Nephron (organoid): ENCODE results near the gene ATP2A2.

Experiments used
- H3K27ac Mint-ChIP-seq, 3 experiments: 2 replicates each; pipeline ENCODE4 v1.8.0; 2020; ENCODE audit warnings: mixed read lengths in 3 of 3, mild to moderate bottlenecking in 2 of 3, moderate library complexity in 1 of 3
- H3K27me3 Mint-ChIP-seq: 2 replicates; pipeline ENCODE4 v1.8.0; 2021; ENCODE audit warnings: low read depth, mild to moderate bottlenecking, moderate library complexity, mixed read lengths
- H3K36me3 Mint-ChIP-seq: 2 replicates; pipeline ENCODE4 v1.8.0; 2020; ENCODE audit warnings: low read depth, mixed read lengths
- H3K4me1 Mint-ChIP-seq: 2 replicates; pipeline ENCODE4 v1.8.0; 2020; ENCODE audit warnings: mixed read lengths
- H3K4me3 Mint-ChIP-seq, 3 experiments: 2 replicates each; pipeline ENCODE4 v1.8.0; 2020; ENCODE audit warnings: mild to moderate bottlenecking in 3 of 3, mixed read lengths in 3 of 3, moderate library complexity in 2 of 3
- H3K9me3 Mint-ChIP-seq: 2 replicates; pipeline ENCODE4 v1.8.0; 2020; ENCODE audit warnings: mixed read lengths
- TF ChIP-seq, protein P1 (sequence below), 3 experiments: fragments of 200-600 bp; sonication (generic); IDR thresholded peaks; one replicate each; pipeline ENCODE4 v1.5.0; 2021; ENCODE audit warnings: antibody characterized with exemption in 3 of 3; ENCODE audit not compliant: unreplicated experiment in 3 of 3

The ATP2A2 gene

DNA sequence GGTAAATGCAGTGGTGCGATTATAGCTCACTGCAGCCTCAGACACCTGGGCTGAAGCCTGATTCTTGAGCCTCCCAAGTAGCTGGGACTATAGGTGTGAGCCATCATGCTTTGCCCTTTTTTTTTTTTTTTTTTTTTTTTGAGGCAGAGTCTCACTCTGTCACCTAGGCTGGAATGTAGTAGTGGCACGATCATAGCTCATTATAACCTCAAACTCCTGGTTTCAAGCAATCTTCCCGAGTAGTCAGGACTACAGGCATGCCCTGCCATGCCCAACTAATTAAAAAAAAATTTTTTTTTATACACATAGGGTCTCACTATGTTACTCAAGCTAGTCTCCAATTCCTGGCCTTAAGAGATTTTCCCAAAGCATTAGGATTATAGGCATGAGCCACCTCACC lies 6.9 kb downstream of the ATP2A2 start:
- Mint-ChIP-seq H3K9me3 (no peaks in the 10 kb centered on the region), H3K27ac (no peak overlapping the region), H3K4me1 (peaks cover 50% of the 10 kb centered on the region), H3K27me3 (no peaks in the 10 kb centered on the region), H3K36me3 (peaks cover 84% of the 10 kb centered on the region), H3K4me3 (no peak overlapping the region)
- TF ChIP-seq, protein P1, sequence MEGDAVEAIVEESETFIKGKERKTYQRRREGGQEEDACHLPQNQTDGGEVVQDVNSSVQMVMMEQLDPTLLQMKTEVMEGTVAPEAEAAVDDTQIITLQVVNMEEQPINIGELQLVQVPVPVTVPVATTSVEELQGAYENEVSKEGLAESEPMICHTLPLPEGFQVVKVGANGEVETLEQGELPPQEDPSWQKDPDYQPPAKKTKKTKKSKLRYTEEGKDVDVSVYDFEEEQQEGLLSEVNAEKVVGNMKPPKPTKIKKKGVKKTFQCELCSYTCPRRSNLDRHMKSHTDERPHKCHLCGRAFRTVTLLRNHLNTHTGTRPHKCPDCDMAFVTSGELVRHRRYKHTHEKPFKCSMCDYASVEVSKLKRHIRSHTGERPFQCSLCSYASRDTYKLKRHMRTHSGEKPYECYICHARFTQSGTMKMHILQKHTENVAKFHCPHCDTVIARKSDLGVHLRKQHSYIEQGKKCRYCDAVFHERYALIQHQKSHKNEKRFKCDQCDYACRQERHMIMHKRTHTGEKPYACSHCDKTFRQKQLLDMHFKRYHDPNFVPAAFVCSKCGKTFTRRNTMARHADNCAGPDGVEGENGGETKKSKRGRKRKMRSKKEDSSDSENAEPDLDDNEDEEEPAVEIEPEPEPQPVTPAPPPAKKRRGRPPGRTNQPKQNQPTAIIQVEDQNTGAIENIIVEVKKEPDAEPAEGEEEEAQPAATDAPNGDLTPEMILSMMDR (IDR thresholded peaks at IDR 0.05; ENCODE audit: unreplicated experiment in 3 of 3), result no peak

DNA sequence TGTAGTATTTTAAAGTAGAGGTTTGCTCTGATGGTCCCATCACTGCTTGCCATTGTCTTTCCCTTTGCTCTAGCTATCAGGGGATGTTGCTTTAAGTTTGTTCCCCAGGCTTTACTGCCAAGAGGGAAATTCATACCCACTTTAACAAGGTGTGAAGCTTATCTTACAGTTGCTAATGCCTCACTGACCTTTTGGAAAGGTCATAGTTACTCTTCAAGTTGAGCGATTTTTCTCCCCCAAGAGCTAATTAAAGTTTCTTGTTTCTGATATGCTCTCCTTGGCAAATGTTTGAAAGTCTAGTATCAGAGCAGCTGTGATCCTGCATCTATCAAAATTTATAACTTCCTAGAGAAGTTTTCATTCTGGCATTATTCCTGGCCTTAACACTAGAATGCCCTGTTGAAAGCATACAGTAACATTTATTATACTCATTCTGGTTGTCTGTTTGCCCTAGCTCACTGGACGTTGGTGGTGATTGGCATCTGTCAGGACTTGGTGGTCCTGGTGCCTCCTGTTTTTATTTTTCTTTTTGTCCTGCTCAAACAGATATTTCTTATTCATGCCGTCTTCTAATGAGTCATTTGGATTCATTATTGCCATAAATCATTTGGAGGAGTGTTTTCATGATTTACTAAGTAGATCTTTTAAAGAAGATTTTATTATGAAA lies 8.1 kb downstream of the ATP2A2 start:
- H3K4me1 Mint-ChIP-seq, result peaks cover 39% of the 10 kb centered on the region
- peak overlapping the region in 1 of 3 experiments; percentile 6 for H3K4me3 Mint-ChIP-seq
- peaks cover 83% of the 10 kb centered on the region for H3K36me3 Mint-ChIP-seq
- H3K27ac Mint-ChIP-seq, result peak overlapping the region; percentile 2 to 52 (median 38)
- H3K9me3 Mint-ChIP-seq, result no peaks in the 10 kb centered on the region
- TF ChIP-seq, protein P1 (IDR thresholded peaks at IDR 0.05; ENCODE audit: unreplicated experiment in 3 of 3), result no peak
- no peaks in the 10 kb centered on the region for H3K27me3 Mint-ChIP-seq

DNA sequence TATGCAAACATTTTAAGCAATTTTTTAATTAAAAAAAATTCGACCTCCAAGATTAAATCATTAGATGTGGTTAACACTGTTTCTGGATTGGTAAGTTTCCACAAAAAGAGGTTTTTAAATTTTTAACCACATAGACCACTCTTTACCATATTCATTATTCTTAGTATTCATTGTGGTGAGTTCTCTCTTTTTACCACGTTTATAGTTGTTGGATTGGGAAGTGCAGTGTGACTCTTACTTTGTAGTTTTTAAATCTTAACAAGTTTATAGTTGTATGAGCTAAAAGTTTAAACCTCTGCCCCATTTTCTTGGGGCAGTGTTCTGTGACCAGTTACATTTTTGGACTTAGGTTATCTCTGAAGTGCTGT lies 8.6 kb downstream of the ATP2A2 start:
- H3K36me3 Mint-ChIP-seq, result peaks cover 84% of the 10 kb centered on the region
- H3K27me3 Mint-ChIP-seq, result no peaks in the 10 kb centered on the region
- peaks cover 33% of the 10 kb centered on the region for H3K4me1 Mint-ChIP-seq
- peak overlapping the region in 2 of 3 experiments; percentile 33 to 52 for H3K27ac Mint-ChIP-seq
- no peak overlapping the region for H3K4me3 Mint-ChIP-seq
- TF ChIP-seq, protein P1 (IDR thresholded peaks at IDR 0.05; ENCODE audit: unreplicated experiment in 3 of 3), result no peak
- no peaks in the 10 kb centered on the region for H3K9me3 Mint-ChIP-seq

DNA sequence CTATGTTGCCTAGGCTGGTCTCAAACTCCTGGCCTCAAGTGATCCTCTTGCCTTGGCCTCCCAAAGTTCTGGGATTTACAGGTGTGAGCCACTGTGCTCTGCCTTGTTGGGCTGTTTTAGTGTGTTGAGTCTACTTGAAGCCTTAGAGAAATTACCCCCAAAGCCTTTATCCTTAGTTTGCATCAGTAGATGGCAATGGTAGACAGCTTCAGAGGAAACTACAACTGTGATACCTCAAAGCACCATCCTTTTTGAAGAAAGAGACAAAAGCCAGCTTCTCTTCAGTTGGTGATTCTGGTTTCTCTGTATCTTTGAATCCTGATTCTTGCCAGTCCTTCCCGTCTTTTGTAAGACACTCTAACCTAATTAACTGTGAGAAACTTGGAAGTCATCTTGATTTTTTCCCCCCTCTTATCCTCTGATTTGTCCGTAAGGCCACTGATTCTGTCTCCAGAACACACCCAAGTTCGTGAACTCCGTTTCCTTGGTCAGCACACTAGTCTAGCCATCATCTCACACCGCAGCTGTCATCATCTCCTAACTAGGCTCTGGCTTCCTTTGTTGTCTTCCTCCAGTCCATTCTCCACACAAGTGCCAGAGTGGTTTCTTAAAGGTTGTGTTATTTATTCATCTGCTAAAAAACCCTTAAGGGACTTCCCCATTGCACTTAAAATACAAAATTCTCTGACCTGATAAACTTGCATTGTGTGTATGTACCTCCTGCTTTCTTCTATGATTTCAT lies 20.2 kb downstream of the ATP2A2 start:
- Mint-ChIP-seq H3K27me3 (no peaks in the 10 kb centered on the region), H3K27ac (peak overlapping the region in 1 of 3 experiments; percentile 11), H3K9me3 (no peaks in the 10 kb centered on the region), H3K4me3 (no peak overlapping the region), H3K4me1 (peaks cover 18% of the 10 kb centered on the region), H3K36me3 (peaks cover 72% of the 10 kb centered on the region)
- TF ChIP-seq, protein P1 (IDR thresholded peaks at IDR 0.05; ENCODE audit: unreplicated experiment in 3 of 3), result no peak

DNA sequence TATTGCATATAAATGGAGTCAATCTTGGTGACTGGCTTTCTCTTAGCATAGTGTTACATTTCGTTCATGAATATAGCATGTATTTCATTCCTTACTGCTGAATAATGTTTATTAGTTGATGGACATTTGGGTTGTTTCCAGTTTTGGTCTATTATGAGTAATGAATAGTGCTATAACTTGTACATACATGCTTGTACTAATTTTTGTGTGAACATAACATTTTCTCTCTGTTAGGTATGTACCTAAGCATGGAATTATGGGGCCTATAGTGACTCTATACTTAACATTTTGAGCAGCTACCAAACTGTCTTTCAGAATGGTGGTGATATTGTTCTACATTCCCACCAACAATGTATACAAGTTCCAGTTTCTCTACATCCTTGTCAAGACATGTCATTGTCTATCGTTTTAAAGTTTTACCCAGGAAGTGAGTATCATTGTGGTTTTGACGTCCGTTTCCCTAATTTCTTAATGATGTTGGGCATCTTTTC lies 23.1 kb downstream of the ATP2A2 start:
- H3K4me3 Mint-ChIP-seq, result no peak overlapping the region
- TF ChIP-seq, protein P1 (IDR thresholded peaks at IDR 0.05; ENCODE audit: unreplicated experiment in 3 of 3), result no peak
- peaks cover 21% of the 10 kb centered on the region for H3K4me1 Mint-ChIP-seq

More for the DNA sequence above, 23.1 kb downstream of the ATP2A2 start:
- Mint-ChIP-seq H3K9me3 (no peaks in the 10 kb centered on the region), H3K27me3 (no peaks in the 10 kb centered on the region), H3K27ac (peak overlapping the region; percentile 19 to 34 (median 31)), H3K36me3 (peaks cover 70% of the 10 kb centered on the region)
